ENCODE data around the gene SLC25A23. TPM values are rescaled to one million over a fixed set of nuclear protein-coding genes. Genes with fewer than 3 reads are reported as not detected.

Gene SLC25A23
- total RNA-seq, 1 experiment from 2014 or later: 89.5 TPM

DNA sequence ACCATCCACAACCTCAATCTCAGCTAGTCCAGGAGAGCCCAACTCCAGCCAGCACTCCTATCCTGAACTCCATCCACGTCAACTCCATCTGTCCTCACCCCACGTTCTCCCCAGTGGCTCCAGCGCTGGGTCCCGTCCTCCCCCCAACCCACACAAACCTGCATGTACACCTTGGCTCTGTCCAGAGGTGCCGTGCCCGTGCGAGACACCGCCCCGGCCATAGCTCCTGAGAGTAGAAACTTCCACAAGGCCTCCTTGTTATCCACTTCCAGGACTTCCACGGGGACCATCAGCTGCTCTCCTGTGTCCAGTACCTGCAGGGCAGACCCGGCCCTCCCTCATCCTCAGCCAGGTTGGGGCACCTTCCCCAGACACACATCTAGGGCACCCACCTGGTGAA lies 27.7 kb downstream of the SLC25A23 start:
- TF ChIP-seq, protein P1, sequence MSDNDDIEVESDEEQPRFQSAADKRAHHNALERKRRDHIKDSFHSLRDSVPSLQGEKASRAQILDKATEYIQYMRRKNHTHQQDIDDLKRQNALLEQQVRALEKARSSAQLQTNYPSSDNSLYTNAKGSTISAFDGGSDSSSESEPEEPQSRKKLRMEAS (IDR thresholded peaks at IDR 0.05): no peak
- no peak for TF ChIP-seq ZNF274 (IDR thresholded peaks at IDR 0.05; ENCODE audit: low read depth, low read length)
- TF ChIP-seq CEBPB (IDR thresholded peaks at IDR 0.05; ENCODE audit: low read depth): no peak
- no peak for TF ChIP-seq FOSL1 (IDR thresholded peaks at IDR 0.05; ENCODE audit: low read depth)
- TF ChIP-seq SP1 (IDR thresholded peaks at IDR 0.05; ENCODE audit: low read depth): no peak
- TF ChIP-seq, protein P2, sequence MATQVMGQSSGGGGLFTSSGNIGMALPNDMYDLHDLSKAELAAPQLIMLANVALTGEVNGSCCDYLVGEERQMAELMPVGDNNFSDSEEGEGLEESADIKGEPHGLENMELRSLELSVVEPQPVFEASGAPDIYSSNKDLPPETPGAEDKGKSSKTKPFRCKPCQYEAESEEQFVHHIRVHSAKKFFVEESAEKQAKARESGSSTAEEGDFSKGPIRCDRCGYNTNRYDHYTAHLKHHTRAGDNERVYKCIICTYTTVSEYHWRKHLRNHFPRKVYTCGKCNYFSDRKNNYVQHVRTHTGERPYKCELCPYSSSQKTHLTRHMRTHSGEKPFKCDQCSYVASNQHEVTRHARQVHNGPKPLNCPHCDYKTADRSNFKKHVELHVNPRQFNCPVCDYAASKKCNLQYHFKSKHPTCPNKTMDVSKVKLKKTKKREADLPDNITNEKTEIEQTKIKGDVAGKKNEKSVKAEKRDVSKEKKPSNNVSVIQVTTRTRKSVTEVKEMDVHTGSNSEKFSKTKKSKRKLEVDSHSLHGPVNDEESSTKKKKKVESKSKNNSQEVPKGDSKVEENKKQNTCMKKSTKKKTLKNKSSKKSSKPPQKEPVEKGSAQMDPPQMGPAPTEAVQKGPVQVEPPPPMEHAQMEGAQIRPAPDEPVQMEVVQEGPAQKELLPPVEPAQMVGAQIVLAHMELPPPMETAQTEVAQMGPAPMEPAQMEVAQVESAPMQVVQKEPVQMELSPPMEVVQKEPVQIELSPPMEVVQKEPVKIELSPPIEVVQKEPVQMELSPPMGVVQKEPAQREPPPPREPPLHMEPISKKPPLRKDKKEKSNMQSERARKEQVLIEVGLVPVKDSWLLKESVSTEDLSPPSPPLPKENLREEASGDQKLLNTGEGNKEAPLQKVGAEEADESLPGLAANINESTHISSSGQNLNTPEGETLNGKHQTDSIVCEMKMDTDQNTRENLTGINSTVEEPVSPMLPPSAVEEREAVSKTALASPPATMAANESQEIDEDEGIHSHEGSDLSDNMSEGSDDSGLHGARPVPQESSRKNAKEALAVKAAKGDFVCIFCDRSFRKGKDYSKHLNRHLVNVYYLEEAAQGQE (IDR thresholded peaks at IDR 0.05; ENCODE audit: low read depth): no peak
- TF ChIP-seq EZH2 (IDR thresholded peaks at IDR 0.05): no peak
- no peak for TF ChIP-seq SIN3A (IDR thresholded peaks at IDR 0.05; ENCODE audit: low read depth)
- TF ChIP-seq CBX3 (IDR thresholded peaks at IDR 0.05; ENCODE audit: low read depth): no peak
- TF ChIP-seq EGR1 (IDR thresholded peaks at IDR 0.05; ENCODE audit: low read depth): no peak
- no peak for TF ChIP-seq POLR2AphosphoS5 (IDR thresholded peaks at IDR 0.05; ENCODE audit: low read depth, low read length)
- no peak for TF ChIP-seq TCF7L2 (IDR thresholded peaks at IDR 0.05; ENCODE audit: borderline replicate concordance, extremely low read depth, insufficient read depth, insufficient read length)
- TF ChIP-seq ZFX (IDR thresholded peaks at IDR 0.05): no peak
- TF ChIP-seq POLR2A (IDR thresholded peaks at IDR 0.05; ENCODE audit: borderline replicate concordance, extremely low read depth, insufficient read depth, insufficient read length): no peak
- TF ChIP-seq, protein P3, sequence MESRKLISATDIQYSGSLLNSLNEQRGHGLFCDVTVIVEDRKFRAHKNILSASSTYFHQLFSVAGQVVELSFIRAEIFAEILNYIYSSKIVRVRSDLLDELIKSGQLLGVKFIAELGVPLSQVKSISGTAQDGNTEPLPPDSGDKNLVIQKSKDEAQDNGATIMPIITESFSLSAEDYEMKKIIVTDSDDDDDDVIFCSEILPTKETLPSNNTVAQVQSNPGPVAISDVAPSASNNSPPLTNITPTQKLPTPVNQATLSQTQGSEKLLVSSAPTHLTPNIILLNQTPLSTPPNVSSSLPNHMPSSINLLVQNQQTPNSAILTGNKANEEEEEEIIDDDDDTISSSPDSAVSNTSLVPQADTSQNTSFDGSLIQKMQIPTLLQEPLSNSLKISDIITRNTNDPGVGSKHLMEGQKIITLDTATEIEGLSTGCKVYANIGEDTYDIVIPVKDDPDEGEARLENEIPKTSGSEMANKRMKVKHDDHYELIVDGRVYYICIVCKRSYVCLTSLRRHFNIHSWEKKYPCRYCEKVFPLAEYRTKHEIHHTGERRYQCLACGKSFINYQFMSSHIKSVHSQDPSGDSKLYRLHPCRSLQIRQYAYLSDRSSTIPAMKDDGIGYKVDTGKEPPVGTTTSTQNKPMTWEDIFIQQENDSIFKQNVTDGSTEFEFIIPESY (IDR thresholded peaks at IDR 0.05; ENCODE audit: extremely low read depth, insufficient replicate concordance, low read length): no peak
- no peak for TF ChIP-seq SRF (IDR thresholded peaks at IDR 0.05; ENCODE audit: low read depth)
- TF ChIP-seq EZH2phosphoT487 (IDR thresholded peaks at IDR 0.05; ENCODE audit: borderline replicate concordance): no peak
- TF ChIP-seq ELF1 (IDR thresholded peaks at IDR 0.05; ENCODE audit: borderline replicate concordance, low read depth): no peak
- TF ChIP-seq, protein P4, sequence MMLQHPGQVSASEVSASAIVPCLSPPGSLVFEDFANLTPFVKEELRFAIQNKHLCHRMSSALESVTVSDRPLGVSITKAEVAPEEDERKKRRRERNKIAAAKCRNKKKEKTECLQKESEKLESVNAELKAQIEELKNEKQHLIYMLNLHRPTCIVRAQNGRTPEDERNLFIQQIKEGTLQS (IDR thresholded peaks at IDR 0.05): no peak
- TF ChIP-seq YY1 (IDR thresholded peaks at IDR 0.05; ENCODE audit: extremely low read depth, insufficient replicate concordance, low read depth, low read length): no peak
- BruUV-seq (replicated peaks): no TSS peak
- Histone ChIP-seq H3K9me2 (ENCODE audit: insufficient read depth) (no peaks in the 10 kb centered on the region), H3K27ac (ENCODE audit: low read depth, low read length) (no peak overlapping the region; the same call in 1 of the 2 replicates), H4K20me1 (ENCODE audit: insufficient read depth) (no peaks in the 10 kb centered on the region), H3K36me3 (ENCODE audit: control insufficient read depth in 1 of 2, insufficient read depth in 2 of 2, low read length in 2 of 2) (no peaks in the 10 kb centered on the region), H3K4me2 (ENCODE audit: low read length) (no peak overlapping the region), H3K27me3 (ENCODE audit: insufficient read depth, low read length) (no peaks in the 10 kb centered on the region), H3K4me1 (ENCODE audit: control insufficient read depth in 1 of 2, insufficient read depth in 2 of 2, low read length in 2 of 2) (peaks cover 3 to 7% of the 10 kb centered on the region in 2 experiments; a peak in 3 of 4 replicates), H3K9ac (ENCODE audit: low read length) (no peak overlapping the region), H3K4me3 (replicated peaks in 1 of 2; ENCODE audit: low read depth in 1 of 2, low read length in 2 of 2) (no peak overlapping the region), H3K9me3 (ENCODE audit: control insufficient read depth in 1 of 2, insufficient read depth in 1 of 2, low read depth in 1 of 2, low read length in 2 of 2) (no peaks in the 10 kb centered on the region), H3K79me2 (ENCODE audit: insufficient read depth, low read length) (no peaks in the 10 kb centered on the region), H2AFZ (ENCODE audit: low read depth, low read length, poor library complexity, severe bottlenecking) (no peak overlapping the region)
- DNase-seq (ENCODE audit: low read depth, low spot score) (no peak), ATAC-seq (no peak)
- POLR2A ChIA-PET: no interaction called here
- intact Hi-C loops (cut with micrococcal nuclease): no loop called here
- RAD21 ChIA-PET (ENCODE audit: low non-redundant PET in 1 of 2, low total read pairs in 2 of 2, uncharacterized antibody in 2 of 2, unreplicated experiment in 2 of 2): no interaction called here
- CTCF ChIA-PET: no interaction called here

All from HCT116 (cell line).